Hepatocyte (in vitro differentiated cells): Measurements from ENCODE around the gene MAN1C1.

Experiments used
- EZH2 ChIP-seq: fragments of 200-600 bp; sonication (generic); IDR thresholded peaks from 2 replicates; pipeline ENCODE4 v1.6.1; 2016; ENCODE audit warnings: antibody characterized with exemption, mild to moderate bottlenecking, borderline replicate concordance
- TF ChIP-seq, protein P1 (sequence below): fragments of 200-600 bp; sonication (generic); IDR thresholded peaks from 2 replicates; pipeline ENCODE4 v1.5.1; 2016; ENCODE audit warnings: antibody characterized with exemption, mild to moderate bottlenecking; ENCODE audit not compliant: poor library complexity

DNA sequence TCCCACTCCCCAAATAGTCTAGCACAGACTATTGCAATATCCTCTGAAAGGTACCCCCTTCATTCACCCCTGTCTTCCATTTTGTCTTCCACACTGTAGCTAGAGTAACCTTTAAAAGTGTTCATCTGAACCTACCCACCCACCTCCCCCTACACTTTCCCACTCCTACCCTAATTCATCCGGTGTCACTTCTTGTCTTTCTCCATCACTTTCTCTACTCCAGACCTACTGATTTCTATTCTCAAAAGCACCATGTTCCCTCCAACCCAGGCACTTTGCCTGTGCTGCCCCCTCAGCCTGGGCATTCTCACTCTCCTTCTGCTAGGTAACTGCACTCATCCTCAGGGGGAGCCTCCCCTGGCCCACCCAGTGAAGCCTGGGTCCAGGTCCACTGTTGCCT is 4.7 kb upstream of the MAN1C1 start:
- TF ChIP-seq, protein P1, sequence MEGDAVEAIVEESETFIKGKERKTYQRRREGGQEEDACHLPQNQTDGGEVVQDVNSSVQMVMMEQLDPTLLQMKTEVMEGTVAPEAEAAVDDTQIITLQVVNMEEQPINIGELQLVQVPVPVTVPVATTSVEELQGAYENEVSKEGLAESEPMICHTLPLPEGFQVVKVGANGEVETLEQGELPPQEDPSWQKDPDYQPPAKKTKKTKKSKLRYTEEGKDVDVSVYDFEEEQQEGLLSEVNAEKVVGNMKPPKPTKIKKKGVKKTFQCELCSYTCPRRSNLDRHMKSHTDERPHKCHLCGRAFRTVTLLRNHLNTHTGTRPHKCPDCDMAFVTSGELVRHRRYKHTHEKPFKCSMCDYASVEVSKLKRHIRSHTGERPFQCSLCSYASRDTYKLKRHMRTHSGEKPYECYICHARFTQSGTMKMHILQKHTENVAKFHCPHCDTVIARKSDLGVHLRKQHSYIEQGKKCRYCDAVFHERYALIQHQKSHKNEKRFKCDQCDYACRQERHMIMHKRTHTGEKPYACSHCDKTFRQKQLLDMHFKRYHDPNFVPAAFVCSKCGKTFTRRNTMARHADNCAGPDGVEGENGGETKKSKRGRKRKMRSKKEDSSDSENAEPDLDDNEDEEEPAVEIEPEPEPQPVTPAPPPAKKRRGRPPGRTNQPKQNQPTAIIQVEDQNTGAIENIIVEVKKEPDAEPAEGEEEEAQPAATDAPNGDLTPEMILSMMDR: no peak
- no peak for TF ChIP-seq EZH2
